OCI-LY3 (cell line): ENCODE results near the gene KLHL29.

Experiments used
- H2AFZ ChIP-seq: fragments of 200-600, 300-600 bp; shearing (Covaris generic); 2 replicates; pipeline ENCODE4 v1.6.0; 2014; ENCODE audit warnings: antibody characterized with exemption, low read depth, low read length
- H3K27ac ChIP-seq: fragments of 200-600, 300-600 bp; sonication (generic); 2 replicates; pipeline ENCODE4 v1.5.1; 2014; ENCODE audit warnings: mild to moderate bottlenecking, low read length, moderate library complexity, mixed read lengths
- H3K27me3 ChIP-seq: fragments of 200-600, 300-600 bp; sonication (generic); 2 replicates; pipeline ENCODE4 v1.6.1; 2014; ENCODE audit warnings: low read depth, low read length, mixed read lengths
- H3K36me3 ChIP-seq: fragments of 200-600, 300-600 bp; sonication (generic); replicated peaks from 2 replicates; pipeline ENCODE3; 2014; ENCODE audit warnings: low read depth, low read length, mixed read lengths
- H3K4me1 ChIP-seq: fragments of 300-600, 200-600 bp; sonication (generic); 2 replicates; pipeline ENCODE4 v1.6.1; 2014; ENCODE audit warnings: low read length, mixed read lengths
- H3K4me2 ChIP-seq: fragments of 200-600, 300-600 bp; sonication (generic); 2 replicates; pipeline ENCODE4 v1.6.1; 2014; ENCODE audit warnings: low read length, mixed read lengths
- H3K4me3 ChIP-seq: fragments of 300-600, 200-600 bp; sonication (generic); 2 replicates; pipeline ENCODE4 v1.5.1; 2014; ENCODE audit warnings: antibody characterized with exemption, mild to moderate bottlenecking, low read length, moderate library complexity
- H3K79me2 ChIP-seq: fragments of 300-600, 200-600 bp; shearing (Covaris generic); 2 replicates; pipeline ENCODE4 v1.6.1; 2014; ENCODE audit warnings: mild to moderate bottlenecking, low read length, mixed read lengths
- H3K9ac ChIP-seq: fragments of 300-600, 200-600 bp; shearing (Covaris generic); 2 replicates; pipeline ENCODE4 v1.6.0; 2014; ENCODE audit warnings: mild to moderate bottlenecking, low read length, moderate library complexity
- H3K9me3 ChIP-seq: fragments of 200-600, 300-600 bp; shearing (Covaris generic); 2 replicates; pipeline ENCODE4 v1.6.1; 2014; ENCODE audit warnings: low read length, mixed read lengths; ENCODE audit not compliant: insufficient read depth
- H4K20me1 ChIP-seq: fragments of 200-600, 300-600 bp; sonication (generic); 2 replicates; pipeline ENCODE4 v1.6.1; 2016; ENCODE audit warnings: low read length, mixed read lengths; ENCODE audit not compliant: insufficient read depth
- EZH2phosphoT487 ChIP-seq: fragments of 200-600 bp; shearing (Covaris generic); IDR thresholded peaks from 2 replicates; pipeline ENCODE4 v1.6.1; 2018; ENCODE audit warnings: antibody characterized with exemption, mixed run types, low read depth
- TF ChIP-seq, protein P1 (sequence below): fragments of 200-600, 300-600 bp; sonication (generic); IDR thresholded peaks from 2 replicates; pipeline ENCODE4 v1.5.1; 2014; ENCODE audit warnings: antibody characterized with exemption, low read length, low read depth

The KLHL29 gene

DNA sequence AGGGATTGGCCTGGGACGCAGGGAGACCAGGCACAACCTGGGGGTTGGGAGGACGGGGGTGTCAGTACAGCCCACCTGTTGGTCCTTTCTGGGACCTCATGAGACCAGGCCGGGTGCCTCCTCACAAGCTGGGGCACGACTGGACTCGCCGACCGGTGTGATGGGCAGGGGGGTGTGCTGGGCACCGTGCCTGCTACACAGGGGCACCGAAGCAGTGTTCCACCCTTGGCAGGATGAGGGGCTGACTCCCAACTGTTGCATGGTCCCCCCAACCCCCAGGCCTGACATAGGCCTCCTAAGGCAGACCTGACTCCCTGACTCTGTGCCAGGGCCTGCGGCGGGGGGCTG lies 285.2 kb downstream of the KLHL29 start:
- Histone ChIP-seq H4K20me1 (no peaks in the 10 kb centered on the region), H3K27ac (no peak overlapping the region), H3K79me2 (no peaks in the 10 kb centered on the region), H3K27me3 (no peaks in the 10 kb centered on the region), H3K36me3 (no peaks in the 10 kb centered on the region), H3K9me3 (no peaks in the 10 kb centered on the region), H2AFZ (no peak overlapping the region), H3K4me1 (no peaks in the 10 kb centered on the region), H3K4me3 (no peak overlapping the region), H3K4me2 (no peak overlapping the region), H3K9ac (no peak overlapping the region)
- TF ChIP-seq, protein P1, sequence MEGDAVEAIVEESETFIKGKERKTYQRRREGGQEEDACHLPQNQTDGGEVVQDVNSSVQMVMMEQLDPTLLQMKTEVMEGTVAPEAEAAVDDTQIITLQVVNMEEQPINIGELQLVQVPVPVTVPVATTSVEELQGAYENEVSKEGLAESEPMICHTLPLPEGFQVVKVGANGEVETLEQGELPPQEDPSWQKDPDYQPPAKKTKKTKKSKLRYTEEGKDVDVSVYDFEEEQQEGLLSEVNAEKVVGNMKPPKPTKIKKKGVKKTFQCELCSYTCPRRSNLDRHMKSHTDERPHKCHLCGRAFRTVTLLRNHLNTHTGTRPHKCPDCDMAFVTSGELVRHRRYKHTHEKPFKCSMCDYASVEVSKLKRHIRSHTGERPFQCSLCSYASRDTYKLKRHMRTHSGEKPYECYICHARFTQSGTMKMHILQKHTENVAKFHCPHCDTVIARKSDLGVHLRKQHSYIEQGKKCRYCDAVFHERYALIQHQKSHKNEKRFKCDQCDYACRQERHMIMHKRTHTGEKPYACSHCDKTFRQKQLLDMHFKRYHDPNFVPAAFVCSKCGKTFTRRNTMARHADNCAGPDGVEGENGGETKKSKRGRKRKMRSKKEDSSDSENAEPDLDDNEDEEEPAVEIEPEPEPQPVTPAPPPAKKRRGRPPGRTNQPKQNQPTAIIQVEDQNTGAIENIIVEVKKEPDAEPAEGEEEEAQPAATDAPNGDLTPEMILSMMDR: no peak
- TF ChIP-seq EZH2phosphoT487: no peak

DNA sequence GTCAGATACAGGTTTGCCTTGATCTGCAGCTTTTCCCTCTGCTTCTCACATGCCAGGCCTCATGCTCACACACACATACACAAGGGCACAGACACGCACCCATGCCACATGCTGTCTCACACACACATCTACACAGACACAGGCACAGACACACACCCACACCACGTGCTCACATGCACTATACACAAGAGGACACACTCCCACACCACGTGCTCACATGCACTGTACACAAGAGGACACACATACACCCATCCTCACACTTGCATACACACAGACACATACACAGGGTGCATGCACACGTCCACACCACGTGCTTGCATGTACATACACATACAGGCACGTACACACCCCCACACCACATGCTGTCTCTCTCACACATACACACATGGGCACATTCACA lies 288.1 kb downstream of the KLHL29 start:
- no peaks in the 10 kb centered on the region for H3K9me3 ChIP-seq
- H3K27ac ChIP-seq: no peak overlapping the region
- no peak overlapping the region for H2AFZ ChIP-seq
- H3K27me3 ChIP-seq: no peaks in the 10 kb centered on the region
- no peak overlapping the region for H3K4me3 ChIP-seq
- no peaks in the 10 kb centered on the region for H3K4me1 ChIP-seq
- no peak overlapping the region for H3K4me2 ChIP-seq
- TF ChIP-seq, protein P1: no peak
- no peak for TF ChIP-seq EZH2phosphoT487
- no peak overlapping the region for H3K9ac ChIP-seq
- no peaks in the 10 kb centered on the region for H4K20me1 ChIP-seq
- no peaks in the 10 kb centered on the region for H3K36me3 ChIP-seq
- no peaks in the 10 kb centered on the region for H3K79me2 ChIP-seq

DNA sequence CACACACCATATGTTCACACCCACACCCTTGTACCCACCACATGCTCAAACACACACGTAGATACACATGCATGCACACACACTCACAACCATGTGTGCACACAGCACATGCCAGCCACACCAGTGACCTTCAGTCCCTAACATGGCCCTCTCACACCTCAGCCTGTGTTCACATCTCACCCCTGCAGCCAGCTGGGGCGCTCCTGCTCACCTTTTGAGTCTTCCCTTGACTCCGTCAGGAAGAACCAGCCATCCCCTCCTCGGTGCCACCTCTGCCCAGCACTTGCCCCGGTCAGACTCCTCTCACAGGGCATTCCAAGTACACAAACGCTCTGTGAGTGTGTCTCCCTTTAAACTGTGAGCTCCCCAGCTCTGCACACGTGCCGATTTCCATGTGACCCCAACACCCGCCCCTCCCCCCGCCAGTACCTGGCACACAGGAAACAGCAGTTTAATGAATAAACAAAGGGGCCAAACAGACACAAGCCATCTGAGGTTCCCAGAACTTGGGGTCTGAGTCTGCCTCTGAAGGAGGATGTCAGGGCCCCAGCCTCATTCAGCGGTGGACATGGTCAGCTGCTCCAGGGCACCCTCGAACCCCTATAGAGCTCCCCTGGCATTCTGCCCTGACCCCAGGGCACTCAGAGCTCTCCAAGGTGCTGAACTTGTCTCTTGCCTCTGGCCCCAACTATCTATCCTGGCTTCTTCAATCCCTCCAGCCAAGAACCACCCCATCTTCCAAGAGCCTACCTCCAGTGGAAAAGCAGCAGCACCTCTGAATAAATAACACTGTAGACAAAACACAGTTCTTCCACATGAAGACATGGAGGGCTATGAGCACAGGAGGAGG lies 289.1 kb downstream of the KLHL29 start:
- H3K9ac ChIP-seq: no peak overlapping the region
- no peaks in the 10 kb centered on the region for H3K79me2 ChIP-seq
- no peaks in the 10 kb centered on the region for H3K36me3 ChIP-seq
- no peak overlapping the region for H2AFZ ChIP-seq
- H3K4me2 ChIP-seq: no peak overlapping the region
- no peak overlapping the region for H3K4me3 ChIP-seq
- H4K20me1 ChIP-seq: no peaks in the 10 kb centered on the region
- TF ChIP-seq, protein P1: no peak
- no peak for TF ChIP-seq EZH2phosphoT487
- no peaks in the 10 kb centered on the region for H3K4me1 ChIP-seq
- H3K27me3 ChIP-seq: no peaks in the 10 kb centered on the region
- no peak overlapping the region for H3K27ac ChIP-seq
- H3K9me3 ChIP-seq: no peaks in the 10 kb centered on the region

DNA sequence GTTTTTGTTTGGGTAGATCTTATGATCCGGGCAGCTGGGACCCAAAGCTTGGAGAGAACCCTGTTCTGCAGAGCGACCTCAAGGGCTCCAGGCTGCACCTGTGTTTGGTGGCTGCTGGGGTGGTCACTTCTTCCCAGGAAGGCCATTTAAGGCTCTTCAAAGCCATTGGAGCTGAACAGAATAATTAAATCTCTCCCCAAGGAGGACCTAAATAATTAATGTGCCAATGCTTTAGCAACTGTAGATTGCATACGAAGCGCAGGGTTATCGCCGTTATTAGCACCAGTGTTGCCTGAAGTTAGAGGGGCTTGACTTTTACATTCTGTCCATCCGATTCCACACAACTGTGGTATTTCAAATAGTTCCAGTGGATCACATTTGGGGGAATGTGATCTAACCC lies 290.5 kb downstream of the KLHL29 start:
- Histone ChIP-seq H4K20me1 (no peaks in the 10 kb centered on the region), H3K36me3 (no peaks in the 10 kb centered on the region), H3K9me3 (no peaks in the 10 kb centered on the region), H3K9ac (no peak overlapping the region), H2AFZ (no peak overlapping the region), H3K27ac (no peak overlapping the region), H3K4me1 (no peaks in the 10 kb centered on the region), H3K4me2 (no peak overlapping the region), H3K27me3 (no peaks in the 10 kb centered on the region), H3K79me2 (no peaks in the 10 kb centered on the region), H3K4me3 (no peak overlapping the region)
- TF ChIP-seq, protein P1: no peak
- no peak for TF ChIP-seq EZH2phosphoT487
